BLaER1 (cell line): ENCODE measurements around the gene SORCS2.
A peak's percentile ranks its signal among the peaks of the same experiment; 100 is the strongest.

Experiments
- H3K27ac ChIP-seq: shearing (Covaris generic); formaldehyde crosslinking; 2 replicates; pipeline ENCODE4 v1.8.1; 2022
- H3K27me3 ChIP-seq: shearing (Covaris generic); formaldehyde crosslinking; 2 replicates; pipeline ENCODE4 v1.8.1; 2022
- H3K36me3 ChIP-seq: shearing (Covaris generic); formaldehyde crosslinking; 2 replicates; pipeline ENCODE4 v1.8.1; 2022
- H3K4me1 ChIP-seq: shearing (Covaris generic); formaldehyde crosslinking; 2 replicates; pipeline ENCODE4 v1.8.1; 2022
- H3K4me2 ChIP-seq: shearing (Covaris generic); formaldehyde crosslinking; 2 replicates; pipeline ENCODE4 v1.8.1; 2022
- H3K4me3 ChIP-seq: shearing (Covaris generic); formaldehyde crosslinking; 2 replicates; pipeline ENCODE4 v1.8.1; 2022
- H3K9ac ChIP-seq: shearing (Covaris generic); formaldehyde crosslinking; 2 replicates; pipeline ENCODE4 v1.8.1; 2022
- H3K9me3 ChIP-seq: shearing (Covaris generic); formaldehyde crosslinking; 2 replicates; pipeline ENCODE4 v1.8.1; 2022
- H4K20me1 ChIP-seq: shearing (Covaris generic); formaldehyde crosslinking; 2 replicates; pipeline ENCODE4 v1.8.1; 2022
- Cebpa-rat ChIP-seq: shearing (Covaris generic); IDR thresholded peaks from 2 replicates; pipeline ENCODE4 v1.8.1; 2022

The SORCS2 gene

DNA sequence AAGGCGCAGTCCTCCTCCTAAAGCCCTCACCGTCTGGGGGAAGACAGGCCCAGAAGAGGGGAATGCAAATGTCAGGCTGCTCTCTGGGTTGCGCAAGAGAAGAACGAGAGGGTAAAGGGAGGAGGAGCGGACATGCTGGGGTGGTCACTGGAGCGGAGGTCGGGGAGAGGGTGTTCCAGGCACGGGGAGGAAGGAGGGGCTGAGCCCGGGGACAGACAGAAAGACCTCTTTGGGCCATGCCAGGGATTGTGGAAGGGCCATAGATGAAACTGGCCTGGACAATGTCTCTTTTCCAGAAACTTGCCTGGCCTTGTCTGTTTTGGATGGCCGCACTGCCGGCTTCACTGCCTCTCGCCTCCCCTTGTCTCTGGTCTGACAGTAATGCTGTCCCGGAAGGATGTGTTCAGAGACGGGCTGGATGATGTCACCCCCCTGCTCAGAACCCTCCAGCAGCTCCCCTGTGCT, 121.0 kb downstream of the SORCS2 start:
- Histone ChIP-seq H3K9me3 (peaks cover 15% of the 10 kb centered on the region), H3K4me3 (no peak overlapping the region), H3K36me3 (peaks cover 8% of the 10 kb centered on the region; the same call in 1 of the 2 replicates), H4K20me1 (no peaks in the 10 kb centered on the region), H3K27me3 (no peaks in the 10 kb centered on the region), H3K27ac (no peak overlapping the region), H3K4me2 (peak overlapping the region; percentile 43), H3K4me1 (peaks cover 27% of the 10 kb centered on the region), H3K9ac (no peak overlapping the region)
- TF ChIP-seq Cebpa-rat: peak; percentile 81

DNA sequence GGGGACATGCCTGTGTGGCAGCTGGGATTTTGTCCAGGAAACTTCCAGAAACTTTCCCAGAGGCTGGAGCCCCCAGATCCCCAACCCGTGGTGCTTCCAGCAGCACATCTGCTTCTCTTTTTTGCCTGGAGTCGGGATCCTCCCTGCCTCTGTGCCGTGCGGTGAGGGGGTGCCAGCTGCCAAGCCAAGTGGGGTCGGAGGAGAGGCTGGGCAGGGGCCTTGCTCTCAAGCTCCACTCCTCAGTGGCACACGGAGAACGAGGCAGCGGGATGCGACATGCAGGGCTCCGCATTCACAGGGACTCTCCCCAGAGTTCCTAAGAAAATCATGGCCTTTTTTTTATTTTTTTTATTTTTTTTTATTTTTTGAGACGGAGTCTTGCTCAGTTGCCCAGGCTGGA, 121.7 kb downstream of the SORCS2 start:
- Histone ChIP-seq H3K9me3 (peaks cover 21% of the 10 kb centered on the region), H3K9ac (no peak overlapping the region), H3K27ac (no peak overlapping the region), H3K4me3 (no peak overlapping the region), H3K27me3 (no peaks in the 10 kb centered on the region), H3K4me2 (peak overlapping the region; percentile 43), H3K36me3 (peaks cover 9% of the 10 kb centered on the region; the same call in 1 of the 2 replicates), H3K4me1 (peaks cover 21% of the 10 kb centered on the region), H4K20me1 (no peaks in the 10 kb centered on the region)
- no peak for TF ChIP-seq Cebpa-rat

DNA sequence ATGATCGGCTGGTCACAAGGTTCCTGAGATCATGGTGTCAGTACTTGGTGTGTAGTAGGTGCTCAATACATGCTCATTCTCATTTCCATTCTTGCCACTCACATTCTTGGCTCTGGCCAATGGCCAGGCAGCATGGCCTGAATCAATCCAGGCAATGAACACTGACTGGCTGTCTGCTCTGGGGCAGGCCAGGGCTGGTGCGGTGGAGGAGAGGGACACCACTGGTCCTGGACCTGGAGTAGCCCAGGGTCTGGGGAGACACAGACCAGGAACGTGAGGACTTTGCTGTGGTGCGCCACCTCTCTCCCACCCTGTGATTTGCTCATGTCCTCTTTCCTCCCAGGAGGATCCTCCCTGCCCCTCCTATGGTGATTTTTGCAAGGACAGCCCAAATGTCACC, 122.9 kb downstream of the SORCS2 start:
- no peak overlapping the region for H3K4me3 ChIP-seq
- H3K36me3 ChIP-seq: peaks cover 9% of the 10 kb centered on the region; the same call in 1 of the 2 replicates
- TF ChIP-seq Cebpa-rat: no peak
- peaks cover 12% of the 10 kb centered on the region for H3K4me1 ChIP-seq
- peaks cover 33% of the 10 kb centered on the region for H3K9me3 ChIP-seq
- H3K4me2 ChIP-seq: no peak overlapping the region
- no peak overlapping the region for H3K27ac ChIP-seq
- H4K20me1 ChIP-seq: no peaks in the 10 kb centered on the region
- no peaks in the 10 kb centered on the region for H3K27me3 ChIP-seq
- H3K9ac ChIP-seq: no peak overlapping the region

DNA sequence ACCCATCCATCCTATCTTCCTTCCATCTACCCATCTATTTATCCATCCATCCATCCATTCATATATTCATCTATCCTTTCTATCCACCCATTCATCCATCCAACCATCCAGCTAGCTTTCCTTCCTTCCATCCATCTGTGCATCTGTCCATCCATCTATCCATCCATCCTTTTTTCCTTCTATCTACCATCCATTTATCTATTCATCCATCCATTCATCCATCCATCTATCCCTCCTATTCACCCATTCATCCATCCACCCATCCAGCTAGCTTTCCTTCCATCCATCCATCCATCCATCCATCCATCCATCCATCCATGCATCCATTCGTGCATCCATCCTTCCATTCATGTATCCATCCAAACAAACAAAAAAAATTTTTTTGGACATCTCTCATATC, 123.6 kb downstream of the SORCS2 start:
- TF ChIP-seq Cebpa-rat: no peak
- H4K20me1 ChIP-seq: no peaks in the 10 kb centered on the region
- H3K9ac ChIP-seq: no peak overlapping the region
- H3K27me3 ChIP-seq: no peaks in the 10 kb centered on the region
- H3K36me3 ChIP-seq: peaks cover 9% of the 10 kb centered on the region; the same call in 1 of the 2 replicates
- peaks cover 12% of the 10 kb centered on the region for H3K4me1 ChIP-seq
- H3K9me3 ChIP-seq: peaks cover 36% of the 10 kb centered on the region
- H3K27ac ChIP-seq: no peak overlapping the region
- no peak overlapping the region for H3K4me2 ChIP-seq
- H3K4me3 ChIP-seq: no peak overlapping the region

DNA sequence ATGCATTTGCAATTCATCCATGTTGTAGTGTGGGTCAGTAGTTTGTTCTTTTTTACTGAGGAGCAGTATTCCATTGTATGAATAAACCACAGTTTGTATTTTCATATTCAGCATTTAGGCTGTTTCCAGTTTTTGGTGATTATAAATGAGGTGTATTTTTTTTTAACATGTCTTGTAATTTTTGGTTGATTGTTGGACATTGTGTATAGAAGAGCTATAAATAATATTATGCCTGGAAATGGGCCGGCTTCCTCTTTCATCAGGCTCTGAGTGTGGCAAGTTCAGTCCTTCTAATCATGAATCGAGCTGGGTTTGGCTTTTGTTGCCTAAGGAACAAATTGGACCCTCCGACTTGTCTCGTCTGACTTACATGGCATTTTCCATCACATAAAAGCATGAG, 126.7 kb downstream of the SORCS2 start:
- Histone ChIP-seq H3K9ac (no peak overlapping the region), H3K9me3 (peaks cover 36% of the 10 kb centered on the region), H3K27ac (no peak overlapping the region), H3K4me1 (peaks cover 4% of the 10 kb centered on the region), H3K36me3 (peaks cover 9% of the 10 kb centered on the region; the same call in 1 of the 2 replicates), H3K27me3 (no peaks in the 10 kb centered on the region), H3K4me3 (no peak overlapping the region), H3K4me2 (no peak overlapping the region), H4K20me1 (no peaks in the 10 kb centered on the region)
- TF ChIP-seq Cebpa-rat: no peak

DNA sequence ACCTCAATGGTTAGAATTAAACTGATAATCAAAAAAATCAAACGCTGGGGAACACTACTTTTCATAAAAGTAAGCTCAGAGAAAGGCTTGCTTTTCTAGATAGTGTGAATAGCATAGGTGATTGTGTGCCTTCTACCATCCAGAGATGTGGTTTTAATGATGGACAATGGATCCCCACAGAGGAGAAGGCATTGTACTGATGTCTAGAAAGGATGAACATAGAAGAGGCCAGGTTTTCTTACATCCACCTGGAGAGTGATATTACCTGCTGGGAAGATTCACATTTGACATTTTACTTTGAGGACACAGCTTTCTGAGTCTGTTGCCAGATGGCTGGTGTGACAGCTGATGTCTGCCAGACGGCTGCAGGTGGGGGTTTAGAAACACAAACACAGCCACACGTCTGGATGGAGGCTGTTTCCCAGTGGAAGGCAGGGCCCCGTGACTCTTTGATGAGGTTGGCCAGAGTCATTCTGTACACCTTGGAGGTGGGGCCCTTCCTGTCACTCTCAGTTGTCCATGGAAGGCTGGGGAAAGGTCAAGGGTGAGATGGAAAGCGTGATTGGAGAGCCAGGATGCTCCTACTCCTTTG, 128.0 kb downstream of the SORCS2 start:
- Histone ChIP-seq H3K27ac (no peak overlapping the region), H3K27me3 (no peaks in the 10 kb centered on the region), H3K9me3 (peaks cover 36% of the 10 kb centered on the region), H3K36me3 (peaks cover 9% of the 10 kb centered on the region; the same call in 1 of the 2 replicates), H3K4me1 (peaks cover 14% of the 10 kb centered on the region), H3K4me3 (no peak overlapping the region), H3K4me2 (no peak overlapping the region), H4K20me1 (no peaks in the 10 kb centered on the region), H3K9ac (no peak overlapping the region)
- TF ChIP-seq Cebpa-rat: no peak

DNA sequence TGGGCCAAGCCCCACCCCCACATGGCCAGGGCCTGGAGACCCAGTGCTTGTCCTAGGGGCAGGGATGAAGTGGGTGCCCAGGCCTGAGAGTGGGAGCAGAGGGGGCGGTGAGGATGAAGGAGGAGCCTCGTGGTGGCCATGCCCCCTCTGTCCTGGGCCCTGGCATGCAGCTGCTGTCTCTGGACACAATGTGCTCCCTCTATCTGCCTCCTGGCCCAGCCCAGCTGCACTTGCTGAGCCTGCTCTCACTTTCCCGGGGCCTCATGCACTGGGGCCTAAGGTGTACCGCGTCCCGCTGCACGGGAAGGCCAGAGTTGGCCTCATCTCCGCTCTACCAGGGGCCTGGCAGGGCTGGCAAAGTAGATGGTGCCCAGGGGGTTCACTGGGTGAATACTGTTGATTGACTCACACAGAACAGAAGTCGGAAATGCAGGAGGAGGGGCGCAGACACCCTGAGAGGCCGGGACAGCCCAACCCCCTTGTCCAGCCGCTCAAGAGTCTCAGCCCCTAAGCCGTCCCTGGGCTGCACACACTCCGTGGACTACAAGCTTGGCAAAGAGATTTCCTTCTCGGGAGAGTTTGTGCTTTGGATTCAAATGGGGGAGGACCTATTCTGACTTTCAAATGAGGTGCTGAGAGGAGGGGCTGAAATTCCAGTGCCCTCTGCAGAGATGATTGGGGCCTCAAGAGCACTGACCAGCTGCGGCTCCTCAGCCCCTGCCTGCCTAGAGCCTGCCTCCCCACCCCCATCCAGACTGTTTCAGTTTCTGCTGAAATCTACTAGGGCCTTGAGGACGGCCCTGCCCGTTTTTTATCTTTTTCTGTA, 130.0 kb downstream of the SORCS2 start:
- TF ChIP-seq Cebpa-rat: no peak
- Histone ChIP-seq H3K36me3 (peaks cover 9% of the 10 kb centered on the region; the same call in 1 of the 2 replicates), H3K27me3 (no peaks in the 10 kb centered on the region), H3K4me3 (no peak overlapping the region), H3K9ac (no peak overlapping the region), H3K9me3 (peaks cover 32% of the 10 kb centered on the region), H3K4me1 (peaks cover 33% of the 10 kb centered on the region), H3K4me2 (no peak overlapping the region), H3K27ac (no peak overlapping the region), H4K20me1 (no peaks in the 10 kb centered on the region)

DNA sequence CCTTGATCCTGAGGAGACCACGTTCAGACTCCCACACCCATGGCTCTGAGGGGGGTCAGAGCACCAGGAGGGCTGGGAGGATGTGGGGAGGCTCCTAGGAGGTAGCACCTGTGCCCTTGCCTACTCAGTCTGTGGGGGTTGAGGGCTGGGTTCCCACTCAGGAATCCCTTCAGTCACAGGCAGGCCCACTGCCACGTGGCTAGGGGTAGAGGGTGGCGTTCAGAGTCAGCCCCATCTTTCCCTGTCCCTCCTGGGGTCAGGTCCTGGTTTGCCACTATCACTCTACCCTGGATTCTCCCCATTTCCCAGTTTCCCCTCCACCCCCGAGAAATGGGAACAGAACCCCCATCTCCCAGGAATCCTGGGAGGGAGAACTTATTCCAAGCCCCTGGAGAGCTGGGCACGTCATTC, 131.1 kb downstream of the SORCS2 start:
- no peaks in the 10 kb centered on the region for H3K36me3 ChIP-seq

DNA sequence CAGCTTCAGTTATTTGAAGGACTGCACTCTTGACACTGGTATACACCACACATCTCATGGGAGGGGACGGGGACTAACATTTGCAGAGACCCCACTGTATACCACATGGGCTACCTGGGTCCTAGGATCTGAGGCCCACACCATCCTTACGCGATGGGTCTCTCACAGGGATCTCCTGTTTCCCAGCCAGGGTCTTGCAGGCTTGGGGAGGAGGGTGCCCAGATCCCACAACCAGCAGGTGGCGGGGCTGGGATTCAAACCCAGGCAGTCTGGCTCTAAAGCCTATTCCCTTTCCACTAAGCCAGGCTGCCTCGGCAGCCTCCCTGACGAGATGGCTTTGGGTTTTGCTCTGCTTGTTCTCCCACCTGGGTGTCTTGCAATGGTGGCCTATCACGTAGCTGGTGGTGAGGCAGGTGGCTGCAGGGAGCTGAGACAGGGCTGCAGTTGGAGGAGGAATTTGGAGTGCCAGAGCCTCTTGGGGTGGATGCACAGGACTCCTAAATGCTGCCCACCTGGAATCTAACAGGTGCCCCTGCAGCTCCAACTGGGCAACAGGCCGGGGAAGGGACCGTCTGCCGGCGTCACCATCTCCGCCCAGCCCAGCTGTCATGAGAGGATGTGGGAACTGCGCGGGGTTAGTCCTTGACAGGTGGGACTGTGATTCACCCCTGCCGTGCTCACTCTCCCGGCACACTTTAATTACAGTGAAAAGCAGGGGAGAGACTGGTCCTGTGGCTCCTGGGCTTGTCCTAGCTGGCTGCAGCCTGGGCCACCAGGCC, 131.7 kb downstream of the SORCS2 start:
- no peaks in the 10 kb centered on the region for H4K20me1 ChIP-seq
- H3K4me3 ChIP-seq: no peak overlapping the region
- peak overlapping the region; percentile 31 for H3K4me2 ChIP-seq
- TF ChIP-seq Cebpa-rat: no peak
- no peak overlapping the region for H3K9ac ChIP-seq
- no peaks in the 10 kb centered on the region for H3K27me3 ChIP-seq
- no peaks in the 10 kb centered on the region for H3K36me3 ChIP-seq
- no peak overlapping the region for H3K27ac ChIP-seq
- peaks cover 44% of the 10 kb centered on the region for H3K4me1 ChIP-seq
- peaks cover 15% of the 10 kb centered on the region for H3K9me3 ChIP-seq

More for the DNA sequence above, 131.1 kb downstream of the SORCS2 start:
- Histone ChIP-seq H3K9ac (no peak overlapping the region), H3K9me3 (peaks cover 21% of the 10 kb centered on the region), H3K27me3 (no peaks in the 10 kb centered on the region), H3K4me2 (no peak overlapping the region), H3K4me3 (no peak overlapping the region), H3K27ac (no peak overlapping the region), H4K20me1 (no peaks in the 10 kb centered on the region), H3K4me1 (peaks cover 44% of the 10 kb centered on the region)
- no peak for TF ChIP-seq Cebpa-rat
